HL-60 (cell line): ENCODE results near the gene FHAD1.

Experiments used
- GABPA ChIP-seq: IDR thresholded peaks from 2 replicates; pipeline ENCODE4 v1.6.1; 2012; ENCODE audit warnings: low read depth
- POLR2AphosphoS5 ChIP-seq: IDR thresholded peaks from 2 replicates; pipeline ENCODE4 v1.6.1; 2012; ENCODE audit warnings: low read depth
- SPI1 ChIP-seq: IDR thresholded peaks from 2 replicates; pipeline ENCODE4 v1.6.1; 2012; ENCODE audit warnings: low read depth, mild to moderate bottlenecking, borderline replicate concordance
- TF ChIP-seq, protein P1 (sequence below): IDR thresholded peaks from one replicate; pipeline ENCODE4 v1.5.1; 2011; ENCODE audit warnings: low read length, control low read depth, inconsistent platforms; ENCODE audit not compliant: insufficient read depth

- TF ChIP-seq POLR2AphosphoS5: no peak
- TF ChIP-seq, protein P1, sequence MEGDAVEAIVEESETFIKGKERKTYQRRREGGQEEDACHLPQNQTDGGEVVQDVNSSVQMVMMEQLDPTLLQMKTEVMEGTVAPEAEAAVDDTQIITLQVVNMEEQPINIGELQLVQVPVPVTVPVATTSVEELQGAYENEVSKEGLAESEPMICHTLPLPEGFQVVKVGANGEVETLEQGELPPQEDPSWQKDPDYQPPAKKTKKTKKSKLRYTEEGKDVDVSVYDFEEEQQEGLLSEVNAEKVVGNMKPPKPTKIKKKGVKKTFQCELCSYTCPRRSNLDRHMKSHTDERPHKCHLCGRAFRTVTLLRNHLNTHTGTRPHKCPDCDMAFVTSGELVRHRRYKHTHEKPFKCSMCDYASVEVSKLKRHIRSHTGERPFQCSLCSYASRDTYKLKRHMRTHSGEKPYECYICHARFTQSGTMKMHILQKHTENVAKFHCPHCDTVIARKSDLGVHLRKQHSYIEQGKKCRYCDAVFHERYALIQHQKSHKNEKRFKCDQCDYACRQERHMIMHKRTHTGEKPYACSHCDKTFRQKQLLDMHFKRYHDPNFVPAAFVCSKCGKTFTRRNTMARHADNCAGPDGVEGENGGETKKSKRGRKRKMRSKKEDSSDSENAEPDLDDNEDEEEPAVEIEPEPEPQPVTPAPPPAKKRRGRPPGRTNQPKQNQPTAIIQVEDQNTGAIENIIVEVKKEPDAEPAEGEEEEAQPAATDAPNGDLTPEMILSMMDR: no peak
- TF ChIP-seq GABPA: no peak
- TF ChIP-seq SPI1: no peak
Measured at GRCh38 chr1:15236321-15236721, 10.7 kb upstream of the FHAD1 start.
